ENCODE measurements around the gene KCP. TPM values are rescaled to one million over a fixed set of nuclear protein-coding genes. Genes with fewer than 3 reads are reported as not detected.

KCP gene
- total RNA-seq, 2 experiments from 2014 or later: 1.4 to 2.3 TPM

DNA sequence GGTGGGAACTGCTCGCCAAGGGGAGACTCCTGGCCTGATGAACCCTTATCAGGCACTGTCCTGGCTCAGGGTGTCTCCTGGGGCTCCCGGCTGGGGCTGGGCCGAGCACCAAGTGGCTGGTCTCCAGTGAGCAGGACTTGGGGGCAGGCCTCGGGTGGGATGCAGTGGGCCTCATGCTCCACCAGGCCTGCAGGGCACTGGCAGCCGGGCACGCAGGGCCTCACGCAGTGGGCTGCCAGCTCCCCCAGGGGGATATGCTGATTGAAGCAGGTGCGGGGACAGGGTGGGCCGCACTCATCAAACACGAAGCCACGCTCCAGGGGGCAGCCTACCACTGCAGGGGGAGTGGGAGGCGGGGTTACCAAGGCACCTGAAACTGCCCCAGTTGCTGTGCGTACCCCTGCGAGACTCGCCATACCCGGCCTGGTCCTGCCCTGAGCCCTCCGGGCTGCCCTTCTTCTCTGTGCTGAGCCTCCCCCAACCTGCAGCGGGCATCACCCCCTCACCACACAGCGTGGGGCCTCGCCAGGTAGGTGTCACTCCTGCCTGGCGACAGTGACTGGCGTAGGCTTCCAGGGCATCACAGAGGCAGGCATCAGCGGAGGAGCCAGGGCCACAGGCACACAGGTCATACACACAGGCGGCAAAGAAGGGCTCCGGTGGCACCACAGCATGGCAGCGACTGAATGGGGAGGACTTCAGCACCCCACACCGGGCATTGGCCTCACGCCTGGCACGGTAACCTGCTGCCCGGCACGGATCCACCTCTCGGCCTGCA, 33.3 kb downstream of the KCP start:
- no TSS peak for BruUV-seq (replicated peaks)
- DNase-seq (ENCODE audit: low spot score): no peak
- Histone ChIP-seq H3K9me3 (ENCODE audit: low read length) (no peaks in the 10 kb centered on the region), H3K4me3 (ENCODE audit: low read depth, low read length, poor library complexity, severe bottlenecking) (no peak overlapping the region), H3K9me2 (ENCODE audit: insufficient read depth, low read length) (no peaks in the 10 kb centered on the region), H3K4me2 (ENCODE audit: low read length) (no peak overlapping the region), H3K4me1 (ENCODE audit: insufficient read depth, low read length, poor library complexity, severe bottlenecking) (no peaks in the 10 kb centered on the region), H3K27ac (ENCODE audit: low read depth, low read length, poor library complexity, severe bottlenecking) (no peak overlapping the region), H4K20me1 (ENCODE audit: insufficient read depth, low read length) (no peaks in the 10 kb centered on the region), H3K79me2 (ENCODE audit: insufficient read depth, low read depth, low read length) (no peaks in the 10 kb centered on the region), H3K36me3 (ENCODE audit: insufficient read depth, low read length) (no peaks in the 10 kb centered on the region), H2AFZ (ENCODE audit: low read length) (no peak overlapping the region)
- ChIA-PET POLR2A (interaction anchor here (0.6 kb wide), 1 partner anchor 13 kb away, joined by 4 read pairs; no protein-coding TSS in a partner anchor), CTCF (ENCODE audit: unreplicated experiment) (no interaction called here)
- intact Hi-C loops (cut with micrococcal nuclease; ENCODE audit: unreplicated experiment): no loop called here
- TF ChIP-seq, protein P1, sequence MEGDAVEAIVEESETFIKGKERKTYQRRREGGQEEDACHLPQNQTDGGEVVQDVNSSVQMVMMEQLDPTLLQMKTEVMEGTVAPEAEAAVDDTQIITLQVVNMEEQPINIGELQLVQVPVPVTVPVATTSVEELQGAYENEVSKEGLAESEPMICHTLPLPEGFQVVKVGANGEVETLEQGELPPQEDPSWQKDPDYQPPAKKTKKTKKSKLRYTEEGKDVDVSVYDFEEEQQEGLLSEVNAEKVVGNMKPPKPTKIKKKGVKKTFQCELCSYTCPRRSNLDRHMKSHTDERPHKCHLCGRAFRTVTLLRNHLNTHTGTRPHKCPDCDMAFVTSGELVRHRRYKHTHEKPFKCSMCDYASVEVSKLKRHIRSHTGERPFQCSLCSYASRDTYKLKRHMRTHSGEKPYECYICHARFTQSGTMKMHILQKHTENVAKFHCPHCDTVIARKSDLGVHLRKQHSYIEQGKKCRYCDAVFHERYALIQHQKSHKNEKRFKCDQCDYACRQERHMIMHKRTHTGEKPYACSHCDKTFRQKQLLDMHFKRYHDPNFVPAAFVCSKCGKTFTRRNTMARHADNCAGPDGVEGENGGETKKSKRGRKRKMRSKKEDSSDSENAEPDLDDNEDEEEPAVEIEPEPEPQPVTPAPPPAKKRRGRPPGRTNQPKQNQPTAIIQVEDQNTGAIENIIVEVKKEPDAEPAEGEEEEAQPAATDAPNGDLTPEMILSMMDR (conservative IDR thresholded peaks at IDR 0.05; ENCODE audit: low read length): no peak
- no peak for TF ChIP-seq EZH2phosphoT487 (IDR thresholded peaks at IDR 0.05; ENCODE audit: borderline replicate concordance, low read depth, low read length)

DNA sequence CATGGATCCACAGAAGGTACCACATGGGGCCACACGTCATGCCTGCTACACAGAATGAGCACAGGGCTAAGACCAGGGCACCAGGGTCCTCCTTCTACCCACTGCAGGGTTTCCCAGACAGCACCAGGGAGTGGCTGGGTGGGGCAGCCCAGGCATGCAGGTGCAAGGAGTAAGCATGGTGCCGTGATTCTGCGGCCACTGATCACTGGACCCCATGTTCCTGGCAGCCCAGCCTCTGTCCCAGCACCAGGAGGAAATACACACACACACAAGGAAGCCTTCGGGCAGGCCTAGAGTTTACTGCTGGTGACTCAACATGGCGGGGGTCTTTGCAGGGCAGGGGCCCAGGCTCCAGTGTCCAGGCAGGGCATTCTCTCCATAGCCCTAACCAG, 33.9 kb downstream of the KCP start:
- Histone ChIP-seq H3K4me1 (ENCODE audit: insufficient read depth, low read length, poor library complexity, severe bottlenecking) (peaks cover 6% of the 10 kb centered on the region), H3K36me3 (ENCODE audit: insufficient read depth, low read length) (no peaks in the 10 kb centered on the region), H3K4me3 (ENCODE audit: low read depth, low read length, poor library complexity, severe bottlenecking) (no peak overlapping the region), H3K9me2 (ENCODE audit: insufficient read depth, low read length) (no peaks in the 10 kb centered on the region), H3K9me3 (ENCODE audit: low read length) (no peaks in the 10 kb centered on the region), H4K20me1 (ENCODE audit: insufficient read depth, low read length) (no peaks in the 10 kb centered on the region), H3K4me2 (ENCODE audit: low read length) (no peak overlapping the region), H3K27ac (ENCODE audit: low read depth, low read length, poor library complexity, severe bottlenecking) (no peak overlapping the region), H2AFZ (ENCODE audit: low read length) (no peak overlapping the region), H3K79me2 (ENCODE audit: insufficient read depth, low read depth, low read length) (no peaks in the 10 kb centered on the region)
- DNase-seq (ENCODE audit: low spot score): no peak
- intact Hi-C loops (cut with micrococcal nuclease; ENCODE audit: unreplicated experiment): no loop called here
- CTCF ChIA-PET (ENCODE audit: unreplicated experiment): no interaction called here
- BruUV-seq (replicated peaks): no TSS peak
- no peak for TF ChIP-seq EZH2phosphoT487 (IDR thresholded peaks at IDR 0.05; ENCODE audit: borderline replicate concordance, low read depth, low read length)
- TF ChIP-seq, protein P1 (conservative IDR thresholded peaks at IDR 0.05; ENCODE audit: low read length): no peak
- POLR2A ChIA-PET: interaction anchor here (1.0 kb wide), 1 partner anchor 14 kb away, joined by 3 read pairs; the partner anchor contains the start of gene ATP6V1F

DNA sequence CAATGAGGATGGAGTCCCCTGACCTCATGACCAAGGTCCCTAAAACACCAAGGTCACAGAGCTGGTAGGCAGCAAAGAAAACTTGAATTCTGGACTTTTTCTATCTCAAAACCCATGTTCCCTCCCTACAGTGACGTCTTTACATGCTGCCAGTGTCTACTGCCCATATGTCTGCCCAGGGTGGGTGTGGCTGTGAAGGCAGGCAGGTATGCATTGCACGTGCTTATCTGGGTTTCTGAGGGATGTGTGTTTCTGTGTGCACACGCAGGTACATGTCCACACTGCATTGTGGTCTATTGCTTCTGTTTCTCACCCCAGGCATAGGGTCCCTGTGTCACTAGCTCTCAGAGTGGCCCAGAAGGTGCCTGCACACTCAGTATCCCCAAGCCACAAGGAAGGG, 34.4 kb downstream of the KCP start:
- BruUV-seq (replicated peaks): no TSS peak
- ChIA-PET POLR2A (interaction anchor here (1.0 kb wide), 1 partner anchor 14 kb away, joined by 3 read pairs; the partner anchor contains the start of gene ATP6V1F), CTCF (ENCODE audit: unreplicated experiment) (no interaction called here)
- no peaks in the 10 kb centered on the region for H3K36me3 ChIP-seq (ENCODE audit: insufficient read depth, low read length)
- H3K9me2 ChIP-seq (ENCODE audit: insufficient read depth, low read length): no peaks in the 10 kb centered on the region
- H3K79me2 ChIP-seq (ENCODE audit: insufficient read depth, low read depth, low read length): no peaks in the 10 kb centered on the region
- no peak overlapping the region for H3K27ac ChIP-seq (ENCODE audit: low read depth, low read length, poor library complexity, severe bottlenecking)
- H3K4me2 ChIP-seq (ENCODE audit: low read length): no peak overlapping the region
- peaks cover 10% of the 10 kb centered on the region for H3K4me1 ChIP-seq (ENCODE audit: insufficient read depth, low read length, poor library complexity, severe bottlenecking)
- intact Hi-C loops (cut with micrococcal nuclease; ENCODE audit: unreplicated experiment): no loop called here
- H3K9me3 ChIP-seq (ENCODE audit: low read length): no peaks in the 10 kb centered on the region
- DNase-seq (ENCODE audit: low spot score): no peak
- no peak overlapping the region for H3K4me3 ChIP-seq (ENCODE audit: low read depth, low read length, poor library complexity, severe bottlenecking)
- no peak overlapping the region for H2AFZ ChIP-seq (ENCODE audit: low read length)
- TF ChIP-seq EZH2phosphoT487 (IDR thresholded peaks at IDR 0.05; ENCODE audit: borderline replicate concordance, low read depth, low read length): no peak
- TF ChIP-seq, protein P1 (conservative IDR thresholded peaks at IDR 0.05; ENCODE audit: low read length): no peak
- no peaks in the 10 kb centered on the region for H4K20me1 ChIP-seq (ENCODE audit: insufficient read depth, low read length)
